ENCODE data around the gene RPUSD1. TPM values are rescaled to one million over a fixed set of nuclear protein-coding genes. Genes with fewer than 3 reads are reported as not detected.
A peak's percentile ranks its signal among the peaks of the same experiment; 100 is the strongest.

Gene RPUSD1
- total and polyA plus RNA-seq, 2 experiments from 2014 or later = 27.6 to 37.8 TPM

DNA sequence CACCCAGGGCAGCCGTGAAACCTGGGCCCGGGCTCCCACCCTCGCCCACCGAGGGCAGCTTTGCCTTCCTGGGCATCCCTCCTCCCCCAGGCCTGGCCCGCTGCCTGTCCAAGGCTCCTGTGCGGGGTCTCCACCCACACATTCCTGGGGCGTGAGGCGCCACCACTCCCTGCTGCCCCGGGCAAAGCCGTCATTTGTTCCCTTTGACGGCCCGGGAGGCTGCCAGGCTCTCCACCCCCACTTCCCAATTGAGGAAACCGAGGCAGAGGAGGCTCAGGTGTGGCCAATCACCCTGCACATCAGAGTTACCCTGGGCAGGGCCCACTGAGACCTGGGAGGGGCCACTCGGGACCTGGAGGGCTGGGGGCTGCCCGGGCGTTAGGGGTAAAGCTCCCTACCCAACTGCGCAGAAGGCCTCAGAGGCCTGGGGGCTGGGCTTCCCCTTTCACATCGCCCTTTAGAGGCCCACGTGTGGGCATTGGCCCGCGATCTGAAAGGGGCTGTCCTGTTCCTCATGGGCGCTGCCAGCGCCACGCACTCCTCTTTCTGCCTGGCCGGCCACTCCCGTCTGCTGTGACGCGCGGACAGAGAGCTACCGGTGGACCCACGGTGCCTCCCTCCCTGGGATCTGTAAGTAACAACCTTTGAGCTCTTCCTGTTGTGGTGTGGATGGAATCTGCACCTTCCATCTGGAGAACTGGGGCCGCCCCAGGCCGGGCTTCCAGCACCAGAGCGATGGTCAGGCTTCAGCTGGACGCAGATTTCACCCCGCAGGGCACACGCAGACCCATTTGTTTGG lies 27.4 kb downstream of the RPUSD1 start, which contains the start of gene MSLN:
MSLN (plus strand) TSS at position 190 of the 799 bp plus-strand sequence. CDS start 1,947 bp downstream, outside the sequence.
- H3K27ac ChIP-seq = peak within 1 kb of the TSS; percentile 46
- no peaks in the 10 kb centered on the region for H3K79me2 ChIP-seq
- TF ChIP-seq EZH2phosphoT487 (IDR thresholded peaks at IDR 0.05; ENCODE audit: low read depth, severe bottlenecking, unreplicated experiment) = no peak
- TF ChIP-seq, protein P1, sequence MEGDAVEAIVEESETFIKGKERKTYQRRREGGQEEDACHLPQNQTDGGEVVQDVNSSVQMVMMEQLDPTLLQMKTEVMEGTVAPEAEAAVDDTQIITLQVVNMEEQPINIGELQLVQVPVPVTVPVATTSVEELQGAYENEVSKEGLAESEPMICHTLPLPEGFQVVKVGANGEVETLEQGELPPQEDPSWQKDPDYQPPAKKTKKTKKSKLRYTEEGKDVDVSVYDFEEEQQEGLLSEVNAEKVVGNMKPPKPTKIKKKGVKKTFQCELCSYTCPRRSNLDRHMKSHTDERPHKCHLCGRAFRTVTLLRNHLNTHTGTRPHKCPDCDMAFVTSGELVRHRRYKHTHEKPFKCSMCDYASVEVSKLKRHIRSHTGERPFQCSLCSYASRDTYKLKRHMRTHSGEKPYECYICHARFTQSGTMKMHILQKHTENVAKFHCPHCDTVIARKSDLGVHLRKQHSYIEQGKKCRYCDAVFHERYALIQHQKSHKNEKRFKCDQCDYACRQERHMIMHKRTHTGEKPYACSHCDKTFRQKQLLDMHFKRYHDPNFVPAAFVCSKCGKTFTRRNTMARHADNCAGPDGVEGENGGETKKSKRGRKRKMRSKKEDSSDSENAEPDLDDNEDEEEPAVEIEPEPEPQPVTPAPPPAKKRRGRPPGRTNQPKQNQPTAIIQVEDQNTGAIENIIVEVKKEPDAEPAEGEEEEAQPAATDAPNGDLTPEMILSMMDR (IDR thresholded peaks at IDR 0.05; ENCODE audit: poor library complexity) = no peak
- TF ChIP-seq EZH2 (IDR thresholded peaks at IDR 0.05; ENCODE audit: borderline replicate concordance) = no peak
- no peak for DNase-seq (ENCODE audit: low spot score)
- H3K9me3 ChIP-seq (ENCODE audit: low read depth) = no peaks in the 10 kb centered on the region
- H3K27me3 ChIP-seq = no peaks in the 10 kb centered on the region
- H3K4me2 ChIP-seq = no peak within 1 kb of the TSS
- H3K4me3 ChIP-seq = no peak within 1 kb of the TSS
- peaks cover 7% of the 10 kb centered on the region for H3K4me1 ChIP-seq (ENCODE audit: insufficient read depth)
- no peaks in the 10 kb centered on the region for H3K36me3 ChIP-seq (replicated peaks; ENCODE audit: insufficient read depth, low read depth)
- no peaks in the 10 kb centered on the region for H4K20me1 ChIP-seq (ENCODE audit: insufficient read depth, poor library complexity, severe bottlenecking)
- H2AFZ ChIP-seq = no peak within 1 kb of the TSS
- no peaks in the 10 kb centered on the region for H3K9me2 ChIP-seq (replicated peaks; ENCODE audit: insufficient read depth)
- 82% methylated on average over 36 of the region's 37 CpGs for WGBS (ENCODE audit: low lambda C conversion rate, missing lambda C conversion rate)

DNA sequence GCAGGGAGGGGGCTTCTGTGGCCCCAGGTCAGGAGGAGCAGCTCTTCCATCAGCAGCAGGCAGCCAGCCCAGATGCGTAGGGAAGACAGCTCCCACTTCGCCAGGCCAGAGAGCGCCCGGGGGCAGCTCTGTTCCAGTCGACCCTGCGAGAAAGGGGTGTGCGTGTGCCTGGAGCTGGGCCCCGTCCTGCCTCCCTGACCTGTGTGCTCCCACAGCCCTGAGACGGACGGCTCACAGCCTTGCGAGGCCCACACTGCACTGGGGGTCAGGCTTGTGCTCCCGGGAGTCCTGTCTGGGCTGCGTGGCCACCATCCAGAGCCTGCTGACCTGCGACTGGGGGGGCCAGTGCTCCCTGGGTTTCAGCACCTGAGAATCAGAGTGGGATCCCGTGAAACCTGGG lies 28.1 kb downstream of the RPUSD1 start:
- no peak overlapping the region for H3K4me2 ChIP-seq
- H2AFZ ChIP-seq = no peak overlapping the region
- peak overlapping the region; percentile 46 for H3K27ac ChIP-seq
- H3K9me2 ChIP-seq (replicated peaks; ENCODE audit: insufficient read depth) = no peaks in the 10 kb centered on the region
- H3K9me3 ChIP-seq (ENCODE audit: low read depth) = no peaks in the 10 kb centered on the region
- TF ChIP-seq, protein P1 (IDR thresholded peaks at IDR 0.05; ENCODE audit: poor library complexity) = no peak
- TF ChIP-seq EZH2phosphoT487 (IDR thresholded peaks at IDR 0.05; ENCODE audit: low read depth, severe bottlenecking, unreplicated experiment) (no peak), EZH2 (IDR thresholded peaks at IDR 0.05; ENCODE audit: borderline replicate concordance) (no peak)
- H3K36me3 ChIP-seq (replicated peaks; ENCODE audit: insufficient read depth, low read depth) = no peaks in the 10 kb centered on the region
- H3K27me3 ChIP-seq = no peaks in the 10 kb centered on the region
- H3K4me1 ChIP-seq (ENCODE audit: insufficient read depth) = peaks cover 7% of the 10 kb centered on the region
- WGBS (ENCODE audit: low lambda C conversion rate, missing lambda C conversion rate) = 58% methylated on average over 9 of the region's 15 CpGs
- no peak for DNase-seq (ENCODE audit: low spot score)
- no peak overlapping the region for H3K4me3 ChIP-seq
- H3K79me2 ChIP-seq = no peaks in the 10 kb centered on the region
- H4K20me1 ChIP-seq (ENCODE audit: insufficient read depth, poor library complexity, severe bottlenecking) = no peaks in the 10 kb centered on the region

DNA sequence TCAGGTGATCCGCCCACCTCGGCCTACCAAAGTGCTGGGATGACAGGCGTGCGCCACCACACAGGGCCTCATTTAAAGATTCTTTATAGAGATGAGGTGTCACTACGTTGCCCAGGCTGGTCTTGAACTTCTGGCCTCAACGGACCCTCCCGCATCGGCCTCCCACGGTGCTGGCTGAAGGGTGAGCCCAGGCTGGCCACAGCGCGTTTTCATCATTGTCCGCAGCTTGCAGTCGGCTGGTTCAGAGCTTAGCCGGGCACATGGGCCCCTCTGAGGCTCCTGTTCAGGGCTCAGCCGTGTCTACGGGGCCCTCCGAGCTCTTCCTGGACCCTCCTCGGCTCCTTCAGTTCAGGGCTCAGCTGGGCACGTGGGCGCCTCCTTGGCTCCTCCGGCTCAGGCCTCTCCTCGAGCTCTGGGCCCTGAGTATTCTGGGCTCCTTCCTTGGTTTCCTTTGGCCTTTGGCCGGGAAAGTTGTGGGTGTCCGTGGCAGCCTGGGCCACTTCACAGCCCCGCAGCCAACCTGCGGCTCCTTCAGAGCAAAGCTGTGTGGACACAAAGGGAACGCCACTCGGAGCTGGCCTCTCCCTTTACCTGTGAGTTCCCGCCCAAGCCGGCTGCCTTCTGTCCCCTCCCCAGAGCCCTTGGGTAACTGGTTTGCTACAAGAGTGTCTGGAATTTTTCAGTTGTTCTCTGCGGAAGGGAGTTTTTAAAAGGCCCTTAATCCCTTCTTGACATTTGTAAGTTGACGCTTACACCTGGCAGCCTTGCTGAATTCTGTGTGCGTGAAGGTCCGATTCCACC lies 28.9 kb downstream of the RPUSD1 start:
- Histone ChIP-seq H3K79me2 (no peaks in the 10 kb centered on the region), H3K4me2 (no peak overlapping the region), H3K4me3 (no peak overlapping the region), H3K4me1 (ENCODE audit: insufficient read depth) (peaks cover 7% of the 10 kb centered on the region), H3K9me3 (ENCODE audit: low read depth) (no peaks in the 10 kb centered on the region), H3K36me3 (replicated peaks; ENCODE audit: insufficient read depth, low read depth) (no peaks in the 10 kb centered on the region), H3K9me2 (replicated peaks; ENCODE audit: insufficient read depth) (no peaks in the 10 kb centered on the region), H4K20me1 (ENCODE audit: insufficient read depth, poor library complexity, severe bottlenecking) (no peaks in the 10 kb centered on the region), H3K27me3 (no peaks in the 10 kb centered on the region), H3K27ac (peak overlapping the region; percentile 46), H2AFZ (no peak overlapping the region)
- 77% methylated on average over 34 of the region's 34 CpGs for WGBS (ENCODE audit: low lambda C conversion rate, missing lambda C conversion rate)
- TF ChIP-seq EZH2phosphoT487 (IDR thresholded peaks at IDR 0.05; ENCODE audit: low read depth, severe bottlenecking, unreplicated experiment) (no peak), EZH2 (IDR thresholded peaks at IDR 0.05; ENCODE audit: borderline replicate concordance) (no peak)
- TF ChIP-seq, protein P1 (IDR thresholded peaks at IDR 0.05; ENCODE audit: poor library complexity) = no peak
- DNase-seq (ENCODE audit: low spot score) = peak; percentile 59
